NCI-H1436 treated with DMSO at 0.1 percent for 48 hours (cell line): ENCODE measurements around the gene KRAS.

Experiments
- DNase-seq: peaks from one replicate; lab custom pipeline; 2025; lab: John Stamatoyannopoulos, UW

The KRAS gene

DNA sequence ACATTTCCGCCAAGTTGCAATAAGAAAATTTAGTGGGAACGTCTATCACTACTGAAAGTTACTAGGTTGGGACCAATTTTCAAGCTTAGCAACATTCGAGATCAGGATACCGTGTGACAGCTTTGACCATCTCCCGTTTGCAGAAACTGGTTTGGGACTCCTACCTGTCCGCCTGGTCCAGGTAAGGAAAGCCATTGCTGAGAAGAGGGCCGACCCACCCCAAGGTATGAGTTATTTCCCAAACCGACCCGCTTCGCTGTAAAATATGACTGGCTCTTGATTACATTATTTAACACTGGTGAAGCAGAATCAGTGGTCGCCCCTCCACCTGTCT, 56.0 kb downstream of the KRAS start:
- DNase-seq: no peak

DNA sequence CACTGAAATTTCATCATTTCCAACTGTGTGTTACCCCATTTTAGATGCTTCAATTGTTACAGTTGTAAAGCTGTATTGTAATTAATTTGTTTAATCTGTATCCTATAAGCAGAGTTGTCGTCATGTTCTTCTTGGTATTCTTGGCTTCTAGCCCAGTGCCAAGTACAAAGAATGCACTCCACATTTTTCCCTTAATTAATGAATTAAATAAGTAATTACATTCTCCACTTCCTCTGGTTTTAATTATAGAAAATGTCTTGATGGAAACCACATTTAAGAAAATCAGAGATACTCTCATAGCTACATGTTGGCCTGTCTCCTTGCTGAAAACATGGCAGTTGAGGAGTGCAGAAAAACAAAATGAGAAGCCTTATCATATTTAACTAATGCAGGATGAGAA, 56.5 kb downstream of the KRAS start:
- no peak for DNase-seq

DNA sequence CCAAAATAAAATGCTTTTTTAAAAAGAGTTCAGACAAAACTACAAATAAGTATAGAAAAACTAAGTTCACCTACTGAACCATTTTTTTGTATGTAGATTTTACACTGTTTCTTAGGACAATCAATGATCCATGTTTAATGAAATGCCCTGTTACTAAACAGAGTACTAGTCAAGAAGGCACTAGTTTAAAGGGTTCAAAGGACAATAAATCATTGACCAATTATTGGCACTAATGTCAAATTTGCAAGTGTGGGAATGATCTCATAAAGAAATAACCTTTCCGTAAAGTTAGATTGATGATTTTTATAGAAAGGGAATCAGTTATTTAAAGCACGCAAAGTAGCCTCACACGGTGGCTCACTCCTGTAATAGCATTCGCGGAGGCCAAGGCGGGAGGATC, 59.9 kb downstream of the KRAS start:
- DNase-seq: no peak

DNA sequence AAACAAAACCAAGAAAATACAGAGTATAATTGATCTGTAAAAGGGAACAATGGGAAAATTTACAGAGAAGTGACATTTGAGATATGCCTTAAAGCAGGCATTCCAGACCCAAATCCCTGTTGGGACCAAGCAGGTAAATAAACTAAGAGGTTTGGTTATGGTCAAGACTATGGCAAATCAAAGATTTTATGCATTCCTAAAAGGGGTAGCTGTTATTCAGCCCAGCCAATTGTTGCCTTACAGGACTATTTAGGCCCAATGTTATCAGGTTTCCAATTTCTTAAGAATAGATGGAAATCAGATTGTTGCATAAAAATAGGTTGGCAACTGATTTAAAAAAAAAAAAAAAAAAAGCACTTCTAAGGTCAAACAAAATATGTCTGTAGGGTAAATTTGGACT, 61.1 kb downstream of the KRAS start:
- no peak for DNase-seq

DNA sequence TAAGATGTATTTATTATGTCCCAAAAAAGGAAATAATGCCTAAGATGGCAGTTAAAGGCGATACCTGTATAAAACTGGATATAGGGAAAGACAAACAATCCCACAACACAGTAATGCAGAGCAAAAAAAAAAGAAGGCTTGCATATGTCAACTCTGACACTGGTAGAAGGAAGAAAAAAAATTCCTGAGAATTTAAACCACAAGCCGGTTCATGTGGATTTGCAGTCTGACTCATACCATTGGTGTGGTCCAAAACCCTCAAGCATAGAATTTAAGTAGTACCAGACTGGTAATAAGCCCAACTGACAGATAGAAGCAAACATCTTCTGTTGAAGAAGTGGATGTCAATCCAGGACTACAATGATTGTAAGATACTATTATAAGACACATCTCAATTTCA, 62.9 kb downstream of the KRAS start:
- DNase-seq: no peak

DNA sequence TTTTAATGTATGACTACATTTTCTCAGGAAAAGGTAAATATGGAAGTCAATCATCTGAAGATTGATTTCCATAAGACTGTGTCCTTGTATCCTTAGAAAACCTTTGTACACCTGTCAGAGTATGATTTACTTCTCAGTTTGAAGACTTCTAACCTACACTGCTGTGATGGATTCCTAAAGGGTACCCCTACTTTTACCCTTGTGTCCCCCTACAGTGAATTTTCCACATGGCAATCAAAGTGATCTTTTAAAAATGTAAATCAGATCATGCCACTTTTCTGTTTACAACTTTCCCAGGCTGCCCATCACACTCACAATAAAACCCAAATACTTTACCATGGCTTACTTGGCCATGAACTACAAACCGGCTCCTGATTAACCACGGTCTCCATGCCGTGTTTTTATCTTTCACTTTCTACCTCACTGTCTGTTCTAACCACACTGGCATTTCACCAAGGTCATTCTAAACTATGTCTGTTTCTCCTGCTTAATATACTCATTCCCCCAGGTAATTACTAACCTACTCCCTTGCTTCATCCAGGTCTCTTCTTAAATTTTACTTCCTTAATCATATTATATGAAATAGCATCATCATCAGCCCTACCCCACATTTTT, 63.8 kb downstream of the KRAS start:
- DNase-seq: no peak

DNA sequence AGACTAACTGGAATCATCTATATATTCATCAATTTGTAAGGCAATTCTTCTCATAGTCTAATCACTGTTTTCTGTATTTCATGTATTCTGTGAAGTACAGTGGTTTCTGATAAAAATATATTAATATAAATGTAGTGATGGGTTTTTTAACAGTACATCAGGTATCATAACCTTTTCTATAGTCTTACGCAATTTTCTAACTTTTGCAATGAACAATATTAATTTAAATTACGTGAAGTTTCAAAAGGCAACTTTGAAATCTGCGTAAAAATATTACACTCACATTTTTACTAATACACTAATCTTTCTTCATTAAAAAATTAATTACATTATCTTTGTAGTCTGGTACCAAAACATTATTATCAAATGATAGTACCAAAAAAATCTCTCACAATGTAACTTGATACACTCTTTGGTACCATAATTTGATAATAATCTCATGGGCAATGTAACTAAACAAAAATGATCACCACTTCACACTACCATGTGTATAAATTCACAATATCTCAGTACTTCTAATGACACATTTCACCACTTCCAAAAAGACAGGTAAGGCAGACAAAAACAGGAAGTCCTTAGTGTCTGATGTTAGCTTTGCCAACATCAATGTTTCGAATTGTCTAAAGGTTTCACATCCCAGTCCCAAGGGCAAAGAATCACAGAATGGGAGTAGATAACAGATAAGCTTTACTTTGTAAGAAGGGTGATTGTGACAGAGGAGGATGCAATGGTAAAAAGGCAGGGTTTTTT, 64.5 kb downstream of the KRAS start:
- DNase-seq: no peak

DNA sequence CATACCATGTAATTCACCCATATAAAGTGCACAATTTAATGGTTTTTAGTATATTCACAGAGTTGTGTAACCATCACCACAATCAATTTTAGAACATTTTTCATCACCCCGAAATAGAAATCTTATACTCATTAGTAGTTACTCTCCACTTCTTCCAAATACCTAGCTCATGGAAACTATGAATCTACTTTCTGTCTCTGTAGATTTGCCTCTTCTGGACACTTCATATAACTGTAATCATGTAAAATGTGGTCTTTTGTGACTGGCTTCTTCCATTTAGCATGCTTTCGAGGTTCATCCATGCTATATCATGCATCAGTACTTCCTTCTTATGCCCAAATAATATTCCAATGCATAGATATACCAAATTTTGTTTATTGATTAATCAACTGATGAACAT, 66.6 kb downstream of the KRAS start:
- DNase-seq: no peak

DNA sequence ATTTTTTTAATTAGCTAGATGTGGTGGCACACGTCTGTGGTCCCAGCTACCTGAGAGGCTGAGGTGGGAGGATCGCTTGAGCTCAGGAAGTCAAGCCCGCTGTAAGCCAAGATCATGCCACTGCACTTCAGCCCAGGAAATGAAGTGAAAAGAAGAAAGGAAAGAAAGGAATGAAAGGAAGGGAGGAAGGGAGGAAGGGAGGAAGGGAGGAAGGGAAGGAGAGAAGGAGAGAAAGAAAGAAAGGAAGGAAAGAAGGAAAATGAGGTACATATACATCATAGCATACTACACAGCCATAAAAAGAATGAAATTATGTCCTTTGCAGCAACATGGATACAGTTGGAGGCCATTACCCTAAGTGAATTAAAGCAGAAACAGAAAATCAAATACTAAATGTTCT, 68.0 kb downstream of the KRAS start:
- no peak for DNase-seq

DNA sequence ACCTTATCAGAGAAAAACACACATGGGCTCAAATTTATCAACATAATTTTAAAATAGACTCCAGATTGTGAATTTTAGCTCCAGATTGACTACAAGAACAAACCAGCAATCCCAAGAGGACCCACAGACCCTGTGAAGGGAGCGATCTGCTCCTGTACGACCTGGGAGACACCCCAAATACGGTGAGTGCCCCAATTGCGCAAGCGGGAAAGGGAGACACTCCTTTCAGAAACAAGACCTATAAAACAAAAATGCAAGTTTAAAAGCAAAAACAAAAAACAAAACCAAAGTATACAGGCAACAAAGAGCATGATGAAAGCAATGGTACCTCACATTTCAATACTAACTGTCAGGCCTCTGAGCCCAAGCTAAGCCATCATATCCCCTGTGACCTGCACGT, 87.9 kb downstream of the KRAS start:
- DNase-seq: no peak

DNA sequence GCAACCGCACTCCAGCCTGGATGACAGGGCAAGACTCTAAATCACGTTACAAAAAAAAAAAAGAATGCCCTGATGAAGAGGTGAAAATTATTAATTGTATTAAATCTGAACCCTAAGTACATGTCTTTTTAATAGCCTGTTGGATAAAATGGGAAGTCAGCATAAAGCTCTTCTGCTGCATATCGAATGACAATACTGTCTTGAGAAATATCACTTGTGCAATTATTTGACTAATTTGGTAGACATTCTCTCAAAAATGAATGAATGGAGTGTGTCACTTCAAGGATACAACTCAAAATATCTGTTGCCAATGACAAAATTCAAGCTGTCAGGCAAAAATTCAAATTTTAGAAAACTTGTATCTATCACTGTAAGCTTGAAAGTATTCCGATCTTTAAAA, 94.7 kb downstream of the KRAS start:
- no peak for DNase-seq

DNA sequence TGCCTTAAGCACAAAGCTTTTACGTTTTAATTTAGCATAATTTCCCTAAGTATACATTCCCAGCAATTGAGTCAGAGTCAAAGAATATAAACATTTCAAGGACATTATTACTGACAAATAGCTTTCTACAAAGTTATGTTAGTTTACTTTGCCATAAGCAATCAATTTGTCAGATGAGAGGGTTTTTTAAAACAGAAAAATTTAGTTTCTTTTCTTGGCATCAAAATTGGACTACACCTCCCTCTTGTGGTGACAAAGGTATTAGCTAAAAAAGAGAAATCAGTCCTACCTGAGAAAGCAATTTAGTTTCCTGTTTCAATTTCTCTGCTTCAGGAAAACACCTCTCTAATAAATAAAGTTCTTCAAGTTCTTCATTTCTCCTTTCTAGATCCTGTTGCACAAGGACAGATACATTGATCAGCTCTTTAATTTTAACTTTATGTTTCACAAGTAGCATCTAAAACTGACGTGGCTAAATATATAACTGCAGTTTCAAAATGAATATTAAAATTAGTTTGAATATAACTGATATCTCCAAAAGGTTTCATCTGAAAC, 95.6 kb downstream of the KRAS start:
- no peak for DNase-seq
